Stimulated activated CD8-positive, alpha-beta memory T cell treated with anti-CD3 and anti-CD28 coated beads, Interleukin-4, amount 100 ng/mL, for 48 hours (primary cell): Measurements from ENCODE around the gene CEP112.
A peak's percentile ranks its signal among the peaks of the same experiment; 100 is the strongest.
"Not testable (repeated sequence)": the region's sequence is repeated elsewhere in the genome, so short reads cannot be mapped to it uniquely, and the experiment has no call there.

Source experiments
- DNase-seq: peaks from one replicate; pipeline ENCODE4 v3.0.0-alpha.2; 2020

CEP112 gene

GRCh38 chr17:65809366-65809765 is 382.6 kb downstream of the CEP112 start:
- no peak for DNase-seq

DNA sequence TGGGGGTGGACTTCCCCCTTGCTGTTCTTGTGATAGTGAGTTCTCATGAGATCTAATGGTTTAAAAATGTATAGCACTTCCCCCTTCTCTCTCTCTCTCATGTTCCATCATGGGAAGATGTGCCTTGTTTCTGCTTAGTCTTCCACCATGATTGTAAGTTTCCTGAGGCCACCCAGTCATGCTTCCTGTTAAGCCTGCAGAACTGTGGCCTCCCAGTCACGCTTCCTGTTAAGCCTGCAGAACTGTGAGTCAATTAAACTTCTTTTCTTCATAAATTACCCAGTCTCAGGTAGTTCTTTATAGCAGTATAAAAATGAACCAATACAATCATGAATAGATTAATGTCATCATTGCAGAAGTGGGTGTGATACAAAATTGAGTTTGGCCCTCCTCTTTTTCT is 383.4 kb downstream of the CEP112 start:
- DNase-seq, result not testable (repeated sequence)

DNA sequence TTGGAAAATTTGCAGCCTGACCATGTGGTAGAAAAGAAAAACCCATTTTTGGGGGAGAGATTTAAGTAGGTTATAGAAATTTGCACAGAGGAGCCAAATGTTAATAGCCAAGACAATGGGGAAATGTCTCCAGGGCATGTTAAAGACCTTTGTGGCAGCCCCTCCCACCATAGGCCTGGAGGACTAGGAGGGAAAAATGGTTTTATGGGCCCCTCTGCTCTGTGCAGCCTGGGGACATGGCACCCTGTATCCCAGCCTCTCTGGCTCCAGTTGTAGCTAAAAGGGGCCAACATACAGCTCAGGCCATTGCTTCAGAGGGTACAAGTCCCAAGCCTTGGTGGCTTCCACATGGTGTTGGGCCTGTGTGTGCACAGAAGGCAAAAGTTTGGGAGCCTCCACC is 384.6 kb downstream of the CEP112 start:
- no peak for DNase-seq

DNA sequence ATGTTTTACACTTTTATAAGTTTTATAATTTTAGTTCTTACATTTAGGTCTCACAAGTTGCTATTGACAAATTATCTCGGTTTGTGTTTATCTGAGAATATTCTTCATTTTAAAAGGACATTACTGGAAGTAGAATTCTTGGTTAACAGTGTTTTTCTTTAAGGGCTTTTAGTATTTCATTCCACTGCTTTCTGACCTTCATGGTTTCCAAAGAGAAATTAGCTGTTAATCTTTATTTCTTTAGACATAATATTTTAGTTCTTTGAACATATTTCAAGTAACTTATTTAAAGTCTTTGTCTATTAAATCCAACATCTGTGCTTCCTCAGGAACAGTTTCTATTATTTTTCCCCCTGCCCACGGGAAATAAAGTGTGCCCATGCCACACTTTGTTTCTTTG is 390.4 kb downstream of the CEP112 start:
- DNase-seq, result no peak

DNA sequence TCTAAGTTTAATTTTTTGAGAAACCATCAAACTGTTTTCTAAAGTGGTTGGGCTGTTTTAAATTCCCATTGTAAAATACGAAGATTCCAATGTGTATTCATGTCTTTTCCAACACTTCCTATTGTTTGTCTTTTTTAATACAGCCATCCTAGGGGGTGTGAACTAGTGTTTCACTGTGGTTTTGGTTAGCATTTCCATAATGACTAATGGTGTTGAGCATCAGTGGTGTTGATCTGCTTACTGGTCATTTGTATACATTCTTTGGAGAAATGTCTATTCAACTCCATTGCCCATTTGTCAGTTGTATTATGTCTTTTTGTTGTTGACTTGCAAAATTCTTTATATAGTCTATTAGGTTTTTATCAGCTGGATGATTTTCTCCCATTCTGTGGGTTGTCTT is 391.3 kb downstream of the CEP112 start:
- no peak for DNase-seq

DNA sequence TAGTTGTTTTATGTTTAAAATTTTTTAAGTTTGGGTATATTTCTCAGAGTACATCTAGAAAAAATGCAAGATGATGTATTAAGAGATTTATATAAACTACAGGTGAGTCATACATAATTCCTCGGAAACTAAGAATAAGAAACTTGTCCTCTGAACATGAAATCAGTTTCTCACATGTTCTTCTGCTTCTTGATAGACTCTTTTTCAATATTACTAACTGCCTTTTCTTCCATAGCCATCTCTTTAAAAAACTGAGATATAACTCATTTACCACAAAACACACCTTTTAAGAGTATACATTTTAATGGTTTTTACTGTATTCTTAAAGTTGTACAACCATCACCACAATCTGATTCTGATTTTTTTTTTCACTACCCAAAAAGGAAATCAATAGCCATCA is 392.1 kb downstream of the CEP112 start:
- no peak for DNase-seq

DNA sequence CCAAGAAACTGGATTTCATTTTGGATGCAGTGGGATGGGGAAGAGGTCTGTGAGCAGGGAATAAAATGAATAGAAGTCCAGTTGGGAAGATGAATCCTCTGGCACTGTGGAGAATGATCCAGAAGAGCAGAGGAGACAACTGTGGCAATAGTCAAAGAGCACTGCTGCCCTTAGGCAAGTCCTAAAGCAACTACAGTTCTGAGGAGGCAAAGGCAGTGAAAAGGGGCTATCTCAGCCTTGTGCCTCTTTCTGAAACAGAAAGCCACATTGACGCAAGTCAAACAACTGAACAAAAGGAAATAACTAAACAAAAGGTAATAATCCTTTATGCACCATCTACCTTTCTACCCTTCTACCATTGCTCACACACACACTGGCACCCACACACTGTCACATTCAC is 392.5 kb downstream of the CEP112 start:
- DNase-seq, result no peak

GRCh38 chr17:65797809-65798208 is 394.1 kb downstream of the CEP112 start:
- DNase-seq, result peak; percentile 56

GRCh38 chr17:65797101-65797500 is 394.8 kb downstream of the CEP112 start:
- no peak for DNase-seq

DNA sequence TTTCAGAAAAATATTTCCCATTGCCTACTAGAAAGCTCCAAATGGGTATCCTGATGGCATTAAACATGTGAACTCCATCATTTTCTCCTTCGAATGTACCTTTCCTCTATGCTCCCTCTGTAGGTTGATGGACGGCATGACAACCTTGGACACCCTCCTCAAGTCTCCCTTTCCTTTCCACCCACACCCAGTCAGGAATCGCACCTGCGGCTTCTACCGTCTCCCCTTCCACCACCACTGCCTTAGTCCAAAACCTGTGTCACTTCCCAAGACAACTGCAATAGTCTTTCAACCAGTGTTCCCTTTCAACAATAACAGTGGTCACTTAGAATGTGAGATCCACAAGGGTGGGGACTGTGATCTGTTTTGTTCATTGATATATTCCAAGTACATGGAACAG is 397.4 kb downstream of the CEP112 start:
- DNase-seq, result no peak

GRCh38 chr17:65790241-65790640 is 401.7 kb downstream of the CEP112 start:
- DNase-seq, result no peak

GRCh38 chr17:65787503-65787902 is 404.4 kb downstream of the CEP112 start:
- DNase-seq, result no peak

- no peak for DNase-seq
Observed at GRCh38 chr17:65786479-65786878, 405.5 kb downstream of the CEP112 start.

DNA sequence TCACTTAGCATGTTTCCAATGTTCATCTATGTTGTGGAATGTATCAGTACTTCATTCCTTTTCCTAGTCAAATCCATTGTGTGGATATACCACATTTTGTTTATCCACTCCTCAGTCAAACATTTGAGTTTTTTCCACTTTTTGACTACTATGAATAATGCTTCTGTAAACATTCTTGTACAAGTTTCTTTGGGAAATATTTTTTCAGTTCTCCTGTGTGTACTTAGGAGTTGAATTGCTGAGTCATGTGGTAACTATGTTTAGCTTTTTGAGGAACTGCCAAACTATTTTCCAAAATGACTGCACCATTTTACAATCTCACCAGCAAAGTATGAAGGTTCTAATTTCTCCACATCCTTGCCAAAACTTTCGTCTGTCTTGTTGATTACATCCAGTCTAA is 406.8 kb downstream of the CEP112 start:
- DNase-seq, result no peak

- DNase-seq, result no peak
Observed at GRCh38 chr17:65783845-65784334, 408.0 kb downstream of the CEP112 start.

DNA sequence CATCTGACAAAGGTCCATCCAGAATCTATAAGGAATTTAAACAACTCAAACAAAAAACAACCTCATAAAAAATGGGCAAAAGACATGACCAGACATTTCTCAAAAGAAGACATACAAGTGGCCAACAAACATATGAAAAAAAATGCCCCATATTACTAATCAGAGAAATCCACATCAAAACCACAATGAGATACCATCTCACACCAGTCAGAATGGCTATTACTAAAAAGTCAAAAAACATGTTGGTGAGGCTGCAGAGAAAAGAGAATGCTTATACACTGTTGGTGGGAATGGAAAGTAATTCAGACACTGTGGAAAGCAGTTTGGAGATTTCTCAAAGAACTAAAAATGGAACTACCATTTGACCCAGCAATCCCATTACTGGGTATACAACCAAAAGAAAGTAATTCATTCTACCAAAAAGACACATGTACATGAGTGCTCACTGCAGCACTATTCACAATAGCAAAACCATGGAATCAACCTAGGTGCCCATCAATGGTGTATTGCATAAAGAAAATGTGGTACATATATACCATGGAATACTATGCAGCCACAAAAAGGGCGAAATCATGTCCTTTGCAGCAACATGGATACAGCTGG is 409.7 kb downstream of the CEP112 start:
- not testable (repeated sequence) for DNase-seq

DNA sequence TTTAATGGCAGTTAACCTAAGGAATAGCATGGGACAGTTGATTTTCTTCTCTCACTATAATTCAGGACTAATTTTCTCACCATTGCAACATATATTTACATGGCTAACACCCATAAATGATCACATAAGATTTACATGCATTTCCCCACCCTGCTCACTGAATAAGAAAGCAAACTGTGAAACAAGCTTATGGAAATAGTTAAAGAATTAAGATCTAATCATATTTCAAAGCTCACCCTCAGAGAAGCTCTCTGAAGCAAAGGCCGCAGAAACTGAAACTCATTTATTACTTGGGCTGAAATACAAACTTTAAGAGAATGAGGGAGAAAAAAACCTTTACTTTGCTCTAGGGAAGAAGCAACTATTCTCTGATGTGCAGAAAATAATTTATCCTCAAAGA is 411.8 kb downstream of the CEP112 start:
- no peak for DNase-seq

- DNase-seq, result no peak
Observed at GRCh38 chr17:65776890-65777289, 415.0 kb downstream of the CEP112 start.

GRCh38 chr17:65774787-65775186 is 417.1 kb downstream of the CEP112 start:
- DNase-seq, result peak; percentile 27

DNA sequence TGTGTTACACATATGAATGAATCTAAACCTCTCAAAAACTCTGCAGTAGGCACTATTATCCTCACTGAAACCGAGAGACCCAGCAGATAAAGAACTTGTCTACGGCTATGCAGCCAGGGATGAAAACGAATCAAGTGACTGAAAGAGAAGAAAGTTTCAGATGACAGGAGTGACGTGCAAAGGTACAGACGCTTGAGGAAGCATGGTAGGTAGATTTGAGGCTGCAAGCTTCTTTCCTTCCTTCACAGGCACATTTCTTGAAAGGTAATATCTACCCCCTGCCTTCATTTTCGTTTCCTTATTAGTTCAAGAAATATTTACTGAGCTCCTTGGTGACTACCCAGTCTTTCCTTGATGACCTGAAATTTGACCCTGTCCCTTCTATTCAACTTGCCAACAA is 418.9 kb downstream of the CEP112 start:
- DNase-seq, result no peak

DNA sequence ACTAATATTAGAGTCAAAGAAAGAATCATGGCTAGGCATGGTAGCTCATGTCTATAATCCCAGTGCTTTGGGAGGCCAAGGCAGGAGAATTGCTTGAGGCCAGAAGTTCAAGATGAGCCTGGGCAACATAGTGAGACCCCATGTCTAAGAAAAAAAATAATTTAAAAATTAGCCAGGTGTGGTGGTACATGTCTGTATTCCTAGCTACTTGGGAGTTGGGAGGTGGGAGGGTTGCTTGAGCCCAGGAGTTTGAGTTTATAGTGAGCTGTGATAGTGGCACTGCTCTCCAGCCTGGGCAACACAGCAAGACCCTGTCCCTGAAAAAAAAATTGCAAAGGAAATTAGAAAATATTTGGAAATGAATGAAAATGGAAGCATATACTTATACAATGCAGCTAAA is 420.2 kb downstream of the CEP112 start:
- no peak for DNase-seq

GRCh38 chr17:65763786-65764185 is 428.1 kb downstream of the CEP112 start:
- DNase-seq, result no peak

DNA sequence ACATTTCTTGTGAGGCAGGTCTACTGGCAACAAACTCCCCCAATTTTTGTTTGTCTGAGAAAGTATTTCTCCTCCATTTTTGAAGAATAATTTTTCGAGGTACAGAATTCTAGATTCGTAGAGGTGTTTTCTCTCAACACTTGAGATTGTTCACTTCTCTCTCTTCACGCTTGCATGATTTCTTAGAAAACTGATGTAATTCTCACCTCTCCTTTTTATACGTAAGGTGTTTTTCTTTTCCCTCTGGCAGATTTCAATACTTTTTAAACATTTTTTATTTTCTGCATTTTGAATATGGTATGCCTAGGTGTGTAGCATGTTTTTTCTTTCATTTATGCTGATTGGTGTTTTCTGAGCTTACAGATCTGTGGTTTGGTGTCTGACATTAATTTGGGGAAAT is 429.0 kb downstream of the CEP112 start:
- no peak for DNase-seq

DNA sequence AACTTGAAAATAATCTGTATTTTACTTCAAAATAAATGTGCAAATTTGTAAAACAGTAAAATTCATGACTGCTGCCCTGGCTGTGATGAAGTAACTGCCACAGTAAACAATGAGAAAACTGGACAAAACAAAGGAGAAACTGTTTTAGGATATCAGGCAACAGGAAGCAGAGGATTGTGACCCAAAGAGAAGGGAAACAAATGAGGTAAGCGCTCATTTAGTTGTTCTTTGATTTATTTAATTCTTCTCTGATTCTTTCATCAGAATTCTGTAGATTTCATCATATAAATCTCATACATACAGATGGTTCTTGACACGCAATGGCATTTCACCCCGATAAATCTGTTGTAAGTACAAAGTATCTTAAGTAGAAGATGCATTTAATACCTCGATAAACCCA is 432.4 kb downstream of the CEP112 start:
- no peak for DNase-seq

GRCh38 chr17:65756760-65757159 is 435.2 kb downstream of the CEP112 start:
- DNase-seq, result no peak

- no peak for DNase-seq
Observed at GRCh38 chr17:65755799-65756198, 436.1 kb downstream of the CEP112 start.
